Ureter (tissue), 1 donor: ENCODE data around the gene NOP58. TPM values are rescaled to one million over a fixed set of nuclear protein-coding genes. Genes with fewer than 3 reads are reported as not detected.
"Not testable (repeated sequence)": the region's sequence is repeated elsewhere in the genome, so short reads cannot be mapped to it uniquely, and the experiment has no call there.

Experiments
- DNase-seq: peaks from one replicate; pipeline ENCODE4 v3.0.0-alpha.2; 2020; ENCODE audit warnings: low spot score
- total RNA-seq: library from RNA; stranded (reverse); gene quantifications from one replicate; pipeline ENCODE4 v1.2.4, GENCODE V29; 2023
- donor health status: DM: yes; HTN: yes; CAD: no.

The NOP58 gene
- total RNA-seq, 1 donor from 2014 or later = 113 TPM

DNA sequence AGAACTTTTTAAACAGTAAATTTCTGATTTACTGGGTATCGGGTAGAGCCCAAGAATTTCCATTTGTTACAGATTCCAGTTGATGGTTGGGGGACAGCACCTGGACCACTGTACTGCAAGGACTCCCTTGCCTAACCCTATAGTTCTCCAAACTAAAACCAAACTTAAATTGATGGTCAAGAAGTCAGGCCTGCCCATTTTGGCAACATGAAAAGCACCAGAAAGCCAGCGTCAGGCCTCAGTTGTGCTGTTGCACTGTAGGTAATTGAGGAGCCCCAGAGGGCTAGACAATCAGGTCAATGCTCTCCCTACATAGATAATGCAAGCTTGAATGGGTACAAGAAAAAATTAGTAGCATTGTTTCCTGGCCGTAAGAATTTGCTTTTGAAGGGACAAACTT is 40.5 kb downstream of the NOP58 start:
- no peak for DNase-seq

DNA sequence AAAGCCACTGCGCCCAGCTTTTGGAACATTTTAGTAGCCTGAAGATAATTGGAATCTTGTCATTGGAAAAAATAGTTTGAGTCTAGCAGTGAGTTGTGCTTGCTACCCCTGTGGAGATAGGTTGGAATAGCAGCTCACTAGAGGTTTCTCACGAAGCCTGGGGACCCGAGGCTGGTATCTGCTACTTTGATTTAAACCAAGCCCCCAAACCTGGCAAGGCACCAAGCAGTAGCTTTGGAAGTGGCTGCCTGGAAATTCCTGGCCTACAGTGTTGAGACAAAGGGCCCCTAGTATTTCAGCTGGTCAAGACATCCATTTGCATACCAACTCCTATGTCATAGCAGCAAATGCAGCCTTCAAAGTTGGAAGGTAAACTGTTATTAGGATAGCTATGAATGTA is 42.1 kb downstream of the NOP58 start:
- DNase-seq = no peak

DNA sequence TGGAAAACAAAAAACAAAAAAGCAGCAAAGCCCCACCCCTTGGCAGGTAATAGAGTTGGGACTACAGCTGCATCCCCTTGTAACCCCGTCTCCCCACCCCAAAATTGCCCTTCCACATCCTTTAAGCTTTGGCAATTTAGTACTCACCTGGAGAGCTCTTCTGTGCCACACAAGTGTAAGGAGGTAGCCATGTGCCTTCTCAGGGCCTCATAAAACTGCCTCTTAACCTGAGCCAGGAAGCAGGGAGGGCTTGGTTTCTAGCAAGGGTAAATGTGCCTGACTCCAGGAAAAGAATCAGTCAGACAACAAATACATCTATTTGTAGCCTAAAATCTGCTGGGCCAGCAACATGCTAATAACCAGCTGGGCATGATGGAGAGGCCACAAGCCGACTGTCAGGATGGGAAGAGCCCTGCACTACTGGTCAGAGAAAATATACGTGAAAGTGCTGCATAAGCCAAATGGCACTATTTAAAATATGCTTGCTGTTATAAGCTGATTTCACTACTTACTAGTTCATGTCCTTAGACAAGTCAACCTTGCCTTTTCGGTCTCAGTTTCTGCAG is 46.3 kb downstream of the NOP58 start:
- DNase-seq = no peak

DNA sequence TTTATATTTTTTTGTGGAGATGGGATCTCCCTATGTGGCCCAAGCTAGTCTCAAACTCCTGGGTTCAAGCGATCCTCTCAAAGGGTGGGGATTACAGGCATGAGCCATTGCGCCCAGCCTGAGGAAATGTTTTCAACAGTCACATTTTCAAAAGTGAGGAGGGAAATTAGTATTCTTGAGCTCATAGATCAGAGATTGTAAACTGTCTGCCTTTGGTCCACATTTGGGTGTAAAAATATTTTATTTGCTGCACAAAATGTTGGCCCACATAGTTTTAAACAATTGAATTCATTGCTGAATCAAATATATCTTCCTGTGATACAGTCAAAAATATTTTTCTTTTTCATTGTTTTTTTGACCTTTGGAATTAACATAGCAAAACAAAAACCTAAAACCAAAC is 48.6 kb downstream of the NOP58 start:
- DNase-seq = no peak

GRCh38 chr2:202317080-202317857 is 51.7 kb downstream of the NOP58 start:
- DNase-seq = peak; percentile 82

GRCh38 chr2:202320362-202320761 is 54.8 kb downstream of the NOP58 start:
- DNase-seq = not testable (repeated sequence)

DNA sequence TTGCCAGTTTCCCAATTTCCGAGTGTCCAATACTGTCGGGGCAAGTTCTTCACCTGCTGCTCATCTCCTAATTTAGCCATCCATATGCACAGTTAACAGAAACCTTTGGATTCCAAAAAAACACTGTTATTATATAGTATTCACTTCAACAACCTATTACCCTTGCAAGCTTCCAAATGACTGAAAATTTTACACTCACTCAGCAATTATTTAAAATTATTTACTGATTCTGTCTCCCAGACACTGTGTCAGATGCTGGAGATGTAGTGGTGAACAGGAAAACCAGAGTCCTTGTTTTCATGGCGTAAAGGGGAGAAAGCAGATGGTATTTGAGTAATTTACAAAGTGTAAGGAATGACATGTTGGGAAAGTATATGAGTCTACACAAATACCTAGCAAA is 56.9 kb downstream of the NOP58 start:
- no peak for DNase-seq

DNA sequence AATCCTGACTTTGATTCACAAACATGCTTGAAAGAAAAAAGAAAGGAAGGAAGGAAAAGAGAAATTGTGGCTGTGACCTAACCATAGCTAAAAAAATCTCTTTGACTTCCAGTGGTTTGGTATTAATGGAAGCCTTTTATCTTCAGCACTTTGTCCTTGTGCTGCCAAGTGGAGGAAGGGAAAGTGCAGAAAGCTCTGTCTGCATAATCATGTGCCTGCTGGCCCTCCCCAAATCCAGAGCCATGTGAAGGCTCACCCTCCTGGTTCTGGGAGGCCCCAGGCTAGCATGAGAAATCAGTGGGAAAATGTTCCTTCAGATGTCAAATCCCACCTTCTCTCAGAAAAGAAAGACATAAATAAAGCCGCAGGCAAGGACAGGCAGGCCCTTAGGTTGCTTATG is 62.3 kb downstream of the NOP58 start:
- DNase-seq = no peak

- DNase-seq = no peak
Observed at GRCh38 chr2:202335791-202336467, 70.4 kb downstream of the NOP58 start.

- no peak for DNase-seq
Observed at GRCh38 chr2:202337151-202337550, 71.6 kb downstream of the NOP58 start.

DNA sequence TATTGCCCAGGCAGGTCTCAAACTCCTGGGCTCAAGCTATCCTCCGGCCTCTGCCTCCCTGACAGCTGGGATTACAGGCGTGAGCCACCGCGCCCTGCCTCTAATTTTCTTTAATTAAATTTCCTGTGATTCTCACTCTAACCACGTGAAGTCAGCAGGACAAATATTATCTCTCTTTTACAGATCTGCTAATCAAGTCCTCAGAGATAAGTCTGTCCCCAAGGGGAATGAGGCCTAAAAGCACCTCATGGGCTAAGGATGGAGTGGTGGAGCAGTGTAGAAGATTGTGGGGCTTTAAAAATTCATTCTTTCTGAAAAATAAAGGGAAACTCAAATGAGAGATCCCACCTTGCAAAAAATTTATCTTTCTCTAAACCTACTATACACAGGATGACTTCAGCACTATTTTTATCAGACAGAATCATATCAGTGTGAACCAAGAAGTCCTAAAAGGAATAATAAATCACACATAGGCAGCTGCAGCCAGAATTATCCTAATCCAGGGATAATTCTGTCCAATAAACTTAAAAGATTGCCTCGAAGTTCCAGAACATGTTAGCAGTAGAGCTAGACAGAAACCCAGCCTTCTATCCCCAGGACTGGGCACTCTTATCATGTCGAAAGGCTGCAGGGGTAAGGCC is 72.3 kb downstream of the NOP58 start:
- DNase-seq = no peak

DNA sequence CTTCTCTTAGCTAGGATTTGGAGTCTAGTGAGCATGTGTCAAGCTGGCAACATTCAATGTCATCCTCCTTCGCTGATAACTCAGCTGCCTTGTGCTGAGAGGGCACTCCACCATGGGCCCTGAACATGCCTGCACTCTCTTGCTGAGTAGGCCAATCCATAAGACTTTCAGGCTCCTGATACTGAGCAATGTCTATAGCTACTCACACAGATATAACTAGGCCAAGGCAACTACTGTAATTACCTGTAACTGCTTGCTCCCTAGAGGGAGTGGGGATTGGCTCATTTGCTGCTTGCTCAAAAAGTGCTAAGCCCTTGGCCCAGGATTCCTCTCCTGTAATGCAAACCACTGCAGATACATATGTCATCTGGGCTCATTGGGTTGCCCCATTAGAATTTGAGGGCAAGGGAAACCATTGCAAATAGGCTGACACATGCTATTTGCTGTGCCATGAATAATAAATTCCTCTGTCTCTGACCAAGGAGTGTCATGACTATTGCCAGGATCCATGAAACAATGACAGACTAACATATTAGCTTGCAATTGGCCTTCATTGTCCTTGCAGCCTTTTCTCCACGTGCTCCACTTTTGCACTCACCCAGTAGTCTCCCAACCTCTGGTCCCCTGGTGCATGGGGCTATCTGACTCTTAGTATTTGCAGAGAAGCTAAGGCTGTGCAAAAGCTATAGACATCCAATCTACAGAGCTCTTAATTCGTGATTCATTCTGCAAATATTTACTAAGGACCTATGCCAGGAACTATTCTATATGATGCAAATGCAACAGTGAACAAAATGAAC is 73.7 kb downstream of the NOP58 start:
- no peak for DNase-seq

DNA sequence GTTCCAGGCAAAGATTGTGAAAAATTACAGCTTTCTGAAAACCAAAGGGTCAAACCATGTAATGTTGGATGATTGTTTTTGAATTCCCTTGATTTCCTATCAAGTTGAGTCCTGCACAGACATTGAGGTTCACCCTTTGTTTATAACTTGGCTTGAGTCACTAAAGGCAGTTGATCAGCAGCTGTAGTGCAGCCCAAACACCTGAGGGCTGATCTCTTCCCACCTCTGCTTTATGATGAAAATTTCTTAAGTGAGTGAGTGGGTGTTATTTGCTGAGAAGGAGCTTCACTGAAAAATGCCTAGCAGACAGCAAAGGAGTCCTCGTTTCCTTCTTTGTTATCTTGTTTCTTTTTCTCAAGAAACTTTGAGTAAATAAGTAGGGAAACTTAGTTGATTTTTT is 78.6 kb downstream of the NOP58 start:
- no peak for DNase-seq

DNA sequence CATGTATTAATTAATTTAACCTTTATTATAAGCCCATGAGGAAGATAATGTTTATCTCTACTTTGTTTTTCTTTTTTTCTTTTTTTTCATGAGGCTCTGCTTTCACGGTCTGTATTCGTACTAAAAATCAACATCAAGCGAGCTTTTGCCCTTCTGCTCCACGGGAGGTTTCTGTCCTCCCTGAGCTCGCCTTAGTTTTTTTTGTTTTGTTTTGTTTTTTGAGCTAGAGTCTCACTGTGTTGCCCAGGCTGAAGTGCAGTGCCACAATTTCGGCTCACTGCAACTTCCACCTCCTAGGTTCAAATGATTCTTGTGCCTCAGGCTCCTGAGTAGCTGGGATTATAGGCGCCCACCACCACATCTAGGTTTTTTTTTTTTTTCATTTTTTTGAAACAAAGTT is 80.6 kb downstream of the NOP58 start:
- no peak for DNase-seq

Other genes starting within 250 kb of the NOP58 start
- gene FZD7, start 231.9 kb upstream of the NOP58 start, total RNA-seq = 24.2 TPM
- gene KIAA2012, start 192.5 kb upstream of the NOP58 start, total RNA-seq = not detected
- gene SUMO1, start 27.2 kb upstream of the NOP58 start, total RNA-seq = 83.7 TPM
- 74.6 TPM for gene BMPR2, start 110.6 kb downstream of the NOP58 start, total RNA-seq